GM18498 (cell line): ENCODE measurements around the gene PLXNA1.

Experiments
- ATAC-seq: cut with Tn5 transposase; IDR thresholded peaks from one replicate; pipeline ENCODE4 v1.9.1; 2021; ENCODE audit warnings: mild to moderate bottlenecking, moderate library complexity; ENCODE audit not compliant: unreplicated experiment

Gene PLXNA1

DNA sequence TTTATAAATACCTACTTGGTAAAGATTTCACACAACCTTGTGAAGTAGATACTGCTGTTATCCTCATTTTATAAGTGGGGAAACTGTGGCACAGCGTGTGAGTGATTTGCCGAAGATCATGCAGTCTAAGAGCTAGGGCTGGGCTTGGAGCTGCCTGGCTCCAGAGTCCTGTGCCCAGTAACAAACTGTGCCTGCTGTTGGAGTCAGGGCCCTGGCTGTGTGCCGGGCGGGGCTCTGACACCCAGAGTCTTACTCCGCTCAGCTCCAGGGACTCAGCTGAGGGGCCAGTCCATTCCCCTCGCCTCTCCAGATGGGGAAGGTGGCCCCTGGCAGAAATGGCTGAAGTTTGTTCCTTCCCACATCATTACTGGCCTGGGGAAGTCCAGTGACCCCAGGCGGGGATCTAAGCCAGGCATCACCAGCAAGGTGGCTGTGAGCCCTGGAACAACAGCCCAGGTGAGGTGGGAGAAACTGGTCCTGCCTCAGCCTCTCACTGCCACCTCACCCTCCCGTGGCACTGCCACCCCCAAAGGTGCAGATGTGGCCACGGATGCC lies 17.3 kb upstream of the PLXNA1 start:
- ATAC-seq = no peak

DNA sequence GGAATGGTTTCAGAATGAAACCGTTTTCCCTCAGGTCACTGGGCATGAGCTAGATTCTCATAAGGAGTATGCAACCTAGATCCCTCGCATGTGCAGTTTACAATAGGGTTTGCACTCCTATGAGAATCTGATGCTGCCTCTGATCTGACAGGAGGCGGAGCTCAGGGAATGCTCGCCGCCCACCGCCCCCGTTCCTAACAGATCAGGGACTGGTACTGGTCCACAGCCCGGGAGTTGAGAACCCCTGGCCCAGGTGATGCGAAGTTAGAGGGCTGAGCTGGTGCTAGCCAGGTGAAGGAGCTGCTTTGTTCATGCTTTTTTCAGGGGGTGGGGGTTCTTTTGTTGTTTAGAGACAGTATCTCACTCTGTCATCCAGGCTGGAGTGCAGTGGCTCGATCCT lies 15.5 kb upstream of the PLXNA1 start:
- ATAC-seq = no peak

DNA sequence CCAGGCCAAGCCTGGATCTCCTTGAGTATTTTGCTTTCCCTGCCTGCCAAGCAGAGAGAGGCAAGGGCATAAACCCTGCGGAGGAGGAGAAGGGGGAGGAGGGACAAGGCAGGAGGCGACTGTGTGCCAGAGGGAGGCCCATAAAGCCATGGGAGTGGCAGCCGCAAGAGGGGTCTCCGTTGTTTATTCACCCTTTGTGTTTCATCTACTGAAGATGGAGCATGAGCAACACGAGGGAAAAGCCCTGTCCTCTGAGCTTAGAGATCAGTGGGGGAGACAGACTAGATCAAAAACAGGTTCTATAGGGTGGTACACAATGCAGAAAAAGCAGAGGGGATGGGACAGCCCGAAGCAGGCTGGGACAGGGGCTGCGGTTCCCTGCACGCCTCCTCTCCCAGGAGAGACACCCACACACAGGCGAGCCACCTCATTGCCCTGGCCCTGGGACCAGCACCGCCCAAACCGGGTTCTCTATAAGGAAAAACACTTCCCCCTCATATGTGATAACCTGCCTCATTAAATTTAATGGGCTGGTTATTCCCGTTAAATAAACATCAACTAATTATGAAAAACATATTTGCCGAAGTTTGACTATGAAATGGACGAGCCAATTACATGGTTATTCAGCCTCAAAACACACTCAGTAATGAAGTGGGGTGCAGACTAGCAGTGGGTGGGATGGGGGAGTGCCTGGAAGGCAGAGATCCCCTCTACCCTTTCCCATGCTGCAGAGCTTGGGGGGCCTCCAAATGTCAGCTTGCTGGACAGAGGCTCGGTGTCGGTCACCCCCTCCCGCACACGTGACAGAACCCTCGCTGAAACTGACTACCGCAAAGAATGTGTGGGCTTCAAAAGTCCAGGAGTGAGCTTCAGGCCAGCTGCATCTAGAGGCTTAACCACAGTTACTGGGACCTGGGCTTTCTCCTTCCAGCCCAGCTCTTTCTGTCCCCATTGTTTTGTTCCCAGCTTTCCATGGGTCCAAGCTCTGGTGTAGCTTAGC lies 14.2 kb upstream of the PLXNA1 start:
- no peak for ATAC-seq

DNA sequence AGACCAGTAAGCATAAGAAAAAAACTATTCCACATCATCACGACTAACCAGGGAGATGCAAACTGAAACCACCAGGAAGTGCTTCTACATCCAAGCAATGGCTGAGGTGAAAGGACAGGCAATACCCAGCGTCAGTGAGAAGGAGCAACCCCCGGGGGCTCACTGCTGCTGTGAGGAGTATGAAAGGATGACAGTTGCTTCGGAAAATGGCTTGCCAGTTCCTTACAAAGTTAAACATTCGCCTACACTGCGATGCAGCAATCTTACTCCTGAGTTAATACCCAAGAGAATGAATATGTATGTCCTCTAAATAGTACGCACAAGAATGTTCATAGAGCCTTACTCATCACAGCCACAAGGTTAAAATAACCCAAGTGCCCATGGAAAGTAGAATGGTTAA lies 13.3 kb upstream of the PLXNA1 start:
- no peak for ATAC-seq

DNA sequence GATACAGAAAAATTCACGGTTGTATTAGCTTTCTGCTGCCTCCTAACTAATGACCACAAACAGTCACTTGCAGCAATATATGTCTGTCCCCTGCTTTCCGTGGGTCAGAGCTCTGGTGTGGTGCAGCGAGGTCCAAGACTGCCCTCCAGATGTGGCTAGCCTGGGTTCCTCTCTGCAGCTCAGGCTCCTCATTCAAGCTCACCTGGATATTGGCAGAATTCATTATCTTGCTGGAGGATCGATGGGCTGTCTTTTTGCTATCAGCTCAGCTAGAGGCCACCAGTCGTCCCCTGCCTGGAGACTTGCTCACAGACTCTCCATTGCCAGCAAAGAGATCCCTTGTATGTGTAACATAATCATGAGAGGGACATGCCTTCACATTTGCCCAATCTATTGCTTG lies 12.8 kb upstream of the PLXNA1 start:
- no peak for ATAC-seq

DNA sequence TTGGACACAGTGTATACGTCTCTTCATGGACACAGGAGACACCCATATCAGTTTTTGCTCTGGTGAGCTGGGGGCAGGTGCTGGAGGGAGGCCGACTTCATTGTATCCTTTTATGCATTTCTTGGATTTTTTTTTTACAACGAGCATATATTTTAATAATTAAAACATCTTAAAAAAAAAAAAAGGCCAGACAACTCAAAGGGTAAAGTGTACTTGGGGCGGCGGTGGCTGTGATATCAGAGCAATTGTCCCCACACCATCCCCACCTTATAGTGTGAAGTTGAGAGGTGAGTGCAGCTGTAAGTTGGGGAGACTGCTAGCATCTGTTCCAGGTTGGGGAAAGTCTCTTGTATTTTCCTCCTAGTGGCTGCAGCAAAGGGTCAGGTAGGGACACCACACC lies 12.0 kb upstream of the PLXNA1 start:
- ATAC-seq = no peak

DNA sequence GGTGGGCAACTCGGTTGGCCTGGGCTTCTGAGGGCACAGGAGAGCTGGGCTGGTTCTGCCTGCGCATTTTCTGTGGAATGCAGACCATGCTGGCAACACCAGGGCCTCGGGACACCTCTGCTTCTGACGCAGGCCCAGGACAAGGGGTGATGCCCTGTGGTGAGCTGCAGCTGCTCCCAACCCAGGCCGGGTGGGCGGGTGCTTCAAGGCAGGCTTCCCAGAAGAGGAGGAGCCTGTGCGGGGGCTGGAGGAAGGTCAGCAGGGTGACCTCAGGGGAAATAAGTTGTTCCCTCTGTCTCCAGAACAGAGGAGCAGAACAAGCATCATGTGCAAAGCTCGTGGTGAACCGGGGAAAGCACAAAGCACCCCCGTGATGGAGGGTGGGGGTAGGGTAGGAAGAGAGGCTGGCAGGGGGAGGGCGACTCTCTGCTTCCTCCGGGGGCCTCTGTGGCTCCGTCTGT lies 11.0 kb upstream of the PLXNA1 start:
- no peak for ATAC-seq

DNA sequence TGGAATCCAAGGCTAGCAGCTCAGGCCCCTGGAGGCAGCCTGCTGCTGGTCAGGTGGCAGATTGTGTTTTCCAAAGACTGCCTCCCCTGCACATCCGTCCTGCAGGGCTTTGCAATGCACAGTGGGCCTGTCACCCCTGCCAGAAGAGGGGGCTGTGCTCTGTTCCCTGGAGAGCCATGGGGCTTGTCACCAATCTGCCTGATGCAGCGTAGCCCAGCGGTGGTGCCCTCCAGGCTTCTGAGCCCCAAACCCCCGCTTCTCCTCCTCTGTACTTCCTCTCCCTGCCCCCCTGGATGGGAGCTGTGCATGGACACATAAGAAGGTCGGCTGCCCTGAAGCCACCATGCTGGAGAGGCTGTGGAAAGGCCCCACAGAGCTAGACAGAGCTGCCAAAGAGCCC lies 10.0 kb upstream of the PLXNA1 start:
- no peak for ATAC-seq

DNA sequence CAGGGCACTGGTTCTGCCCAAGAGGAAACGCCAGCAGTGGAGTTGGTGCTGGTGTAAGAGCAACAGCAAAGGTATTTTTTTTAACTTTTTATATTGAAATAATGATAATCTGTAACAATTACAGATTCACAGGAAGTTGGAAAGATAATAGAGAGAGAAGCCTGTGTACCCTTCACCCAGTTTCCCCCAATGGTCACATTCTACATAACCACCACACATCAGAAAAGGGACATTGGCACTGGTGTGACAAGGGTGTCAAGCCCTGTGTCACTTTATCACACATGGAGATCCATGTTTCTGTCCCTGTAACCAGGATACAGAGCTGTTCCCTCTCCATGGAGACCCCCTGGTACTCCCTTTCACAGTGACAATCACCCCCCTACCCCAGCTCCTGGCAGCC lies 9.1 kb upstream of the PLXNA1 start:
- ATAC-seq = no peak

DNA sequence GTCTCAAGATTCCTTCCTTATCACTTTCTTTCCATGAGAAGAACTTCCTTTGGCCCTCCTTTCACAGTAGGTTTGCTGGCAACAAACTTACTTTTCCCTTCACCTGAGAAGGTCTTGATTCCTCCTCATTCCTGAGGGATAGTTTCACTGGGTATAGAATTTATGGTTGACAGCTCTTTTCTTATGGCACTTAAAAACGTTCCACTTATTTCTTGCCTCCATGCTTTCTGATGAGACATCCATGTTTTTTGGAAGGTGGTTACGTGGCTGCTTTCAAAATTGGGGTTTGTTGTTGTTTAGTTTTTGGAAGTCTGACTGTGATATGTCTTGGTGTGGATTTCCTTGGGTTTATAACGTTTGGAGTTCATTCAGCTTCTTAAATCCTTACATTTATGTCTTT lies 8.2 kb upstream of the PLXNA1 start:
- ATAC-seq = no peak

DNA sequence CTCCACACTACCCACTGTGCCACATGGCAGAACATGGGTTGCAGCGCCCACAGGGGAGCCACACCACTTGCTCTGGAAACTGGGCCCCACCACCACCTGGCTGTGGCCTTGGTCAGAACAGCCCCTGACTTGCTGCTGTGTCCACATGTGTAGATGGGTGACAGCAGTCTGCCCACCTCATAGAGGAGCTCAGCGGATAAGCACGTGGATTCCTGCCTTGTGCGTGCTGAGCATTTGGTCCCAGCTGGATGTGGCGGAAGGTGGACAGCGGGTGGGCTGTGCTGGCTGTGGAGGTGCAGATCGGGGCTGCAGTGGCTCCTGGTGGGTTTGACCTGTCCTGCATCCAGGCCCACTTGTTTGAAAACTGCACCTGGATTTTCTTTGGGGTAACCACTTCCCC lies 6.0 kb upstream of the PLXNA1 start:
- ATAC-seq = no peak

DNA sequence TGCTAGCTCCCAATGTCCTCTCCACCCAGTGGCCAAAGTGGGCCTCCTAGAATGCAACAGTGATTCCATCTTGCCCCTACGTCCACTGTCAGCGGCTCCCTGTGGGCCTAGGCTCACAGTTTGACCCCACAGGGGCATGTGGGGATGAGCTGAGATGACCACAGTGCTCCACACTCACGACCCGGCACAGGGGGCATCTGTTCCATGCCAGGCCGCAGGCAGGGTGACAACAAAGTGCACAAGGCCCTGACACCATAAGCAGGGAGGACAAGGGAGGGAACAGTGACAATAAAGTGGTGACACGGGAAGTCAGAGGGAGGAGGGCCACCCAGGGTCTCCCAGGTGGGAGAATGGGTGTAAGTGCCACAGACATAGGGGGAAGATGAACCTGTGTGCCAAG lies 5.1 kb upstream of the PLXNA1 start:
- no peak for ATAC-seq

DNA sequence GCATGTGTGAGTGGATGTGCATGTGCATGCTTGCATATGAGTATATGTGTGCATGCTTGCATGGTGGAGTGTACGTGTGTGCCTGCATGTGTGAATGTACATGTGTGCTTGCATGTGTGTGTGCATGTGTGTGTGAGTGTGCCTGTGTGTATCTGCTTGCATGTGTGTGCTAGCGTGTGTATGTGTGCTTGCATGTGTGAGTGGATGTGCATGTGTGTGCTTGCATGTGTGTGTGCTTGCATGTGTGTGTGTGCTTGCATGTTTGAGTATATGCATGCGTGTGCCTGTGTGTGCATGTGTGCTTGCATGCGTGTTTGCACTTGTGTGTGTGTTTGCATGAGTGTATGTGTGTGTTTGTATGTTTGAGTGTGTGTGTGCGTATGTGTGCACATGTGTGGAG lies 4.6 kb upstream of the PLXNA1 start:
- no peak for ATAC-seq

DNA sequence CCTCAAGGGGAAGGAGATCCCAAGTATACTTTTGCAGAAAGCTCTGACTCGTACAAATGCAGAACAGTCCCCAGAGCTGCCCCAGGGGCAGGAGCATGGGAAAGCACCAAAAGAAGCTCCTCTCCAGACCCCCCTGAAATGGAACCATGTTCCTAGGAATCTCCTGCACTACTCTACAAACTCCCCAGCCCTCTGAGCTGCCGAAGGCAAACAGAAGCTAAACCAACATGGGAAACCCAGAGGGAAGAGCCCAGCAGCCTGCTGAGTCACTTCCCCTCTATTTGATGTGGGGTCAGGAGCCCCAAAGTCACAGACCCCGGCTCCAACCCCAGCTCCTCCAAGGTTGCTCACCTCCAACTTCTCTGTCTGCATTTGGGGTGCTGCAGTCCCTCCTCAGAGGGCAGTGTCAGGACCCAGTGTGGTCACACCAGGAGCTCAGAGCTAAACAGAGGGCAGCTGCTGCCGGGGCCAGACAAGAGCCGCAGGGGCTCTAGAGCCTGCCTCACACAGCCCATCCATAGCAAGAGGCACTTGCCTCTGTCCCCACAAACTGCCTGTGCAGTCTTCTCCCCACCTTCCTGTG lies 3.8 kb upstream of the PLXNA1 start:
- no peak for ATAC-seq

DNA sequence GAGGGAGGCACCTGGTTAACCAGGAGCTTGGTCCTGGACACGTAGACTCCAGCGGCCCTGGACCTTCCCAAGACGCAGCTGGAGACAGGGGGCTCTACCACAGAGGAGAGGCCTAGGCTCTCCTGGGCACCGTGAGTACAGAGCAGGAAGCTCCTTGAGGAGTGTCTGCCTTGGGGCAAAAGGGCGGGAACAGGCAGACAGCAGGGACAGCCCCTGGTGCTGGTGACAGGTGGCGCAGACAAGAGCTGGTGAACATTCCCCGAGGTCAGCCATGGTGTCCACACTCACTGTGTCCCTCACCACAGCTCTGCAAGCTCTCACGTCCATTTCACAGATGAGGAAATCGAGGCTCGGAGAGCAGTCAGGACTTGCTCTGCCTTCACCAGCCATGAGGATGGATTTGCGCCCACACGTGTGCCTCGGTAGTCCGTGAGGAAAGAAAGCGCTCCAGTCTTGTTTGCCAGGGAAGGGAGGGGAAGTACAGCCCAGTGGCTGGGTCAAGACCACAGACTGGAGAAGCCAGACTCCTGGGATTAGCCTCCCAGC lies 2.6 kb upstream of the PLXNA1 start:
- no peak for ATAC-seq

DNA sequence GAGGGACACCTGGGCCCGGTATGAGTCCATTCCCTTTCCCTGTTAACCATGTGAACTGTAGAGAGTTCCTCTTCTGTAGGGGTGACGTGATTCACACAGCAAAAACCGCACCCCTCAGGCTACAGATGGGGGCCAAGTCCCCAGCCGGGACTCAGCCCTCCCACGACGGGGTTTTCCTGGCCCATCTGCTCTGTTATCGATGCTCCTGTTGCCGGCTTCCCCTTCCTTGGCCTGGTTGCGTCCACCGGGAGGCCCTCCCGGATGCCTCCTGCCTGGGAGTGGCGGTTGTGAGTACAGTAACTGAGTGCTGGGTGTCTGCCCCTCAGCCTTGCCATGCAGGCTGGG lies 817 bp upstream of the PLXNA1 start:
- ATAC-seq = peak; percentile 24

DNA sequence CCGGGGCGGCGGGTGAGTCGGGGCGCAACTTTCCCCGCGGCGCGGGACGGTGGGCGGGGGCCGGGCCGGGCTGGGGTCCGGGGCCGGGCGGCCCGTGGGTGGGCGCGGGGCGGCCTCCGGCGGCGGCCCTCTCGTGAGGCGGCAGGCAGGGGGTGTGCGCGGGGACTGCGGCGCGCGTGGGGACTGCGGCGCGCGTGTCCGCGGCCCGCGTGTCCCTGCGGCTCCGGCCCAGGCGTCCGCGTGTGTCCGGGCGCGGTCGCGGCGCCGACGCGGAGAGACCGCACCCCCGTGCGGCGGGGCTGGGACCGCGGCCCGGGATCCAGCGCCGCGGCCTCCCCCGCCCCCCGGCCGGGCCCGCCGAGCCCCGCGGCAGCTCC lies 349 bp downstream of the PLXNA1 start:
- ATAC-seq = peak; percentile 5

DNA sequence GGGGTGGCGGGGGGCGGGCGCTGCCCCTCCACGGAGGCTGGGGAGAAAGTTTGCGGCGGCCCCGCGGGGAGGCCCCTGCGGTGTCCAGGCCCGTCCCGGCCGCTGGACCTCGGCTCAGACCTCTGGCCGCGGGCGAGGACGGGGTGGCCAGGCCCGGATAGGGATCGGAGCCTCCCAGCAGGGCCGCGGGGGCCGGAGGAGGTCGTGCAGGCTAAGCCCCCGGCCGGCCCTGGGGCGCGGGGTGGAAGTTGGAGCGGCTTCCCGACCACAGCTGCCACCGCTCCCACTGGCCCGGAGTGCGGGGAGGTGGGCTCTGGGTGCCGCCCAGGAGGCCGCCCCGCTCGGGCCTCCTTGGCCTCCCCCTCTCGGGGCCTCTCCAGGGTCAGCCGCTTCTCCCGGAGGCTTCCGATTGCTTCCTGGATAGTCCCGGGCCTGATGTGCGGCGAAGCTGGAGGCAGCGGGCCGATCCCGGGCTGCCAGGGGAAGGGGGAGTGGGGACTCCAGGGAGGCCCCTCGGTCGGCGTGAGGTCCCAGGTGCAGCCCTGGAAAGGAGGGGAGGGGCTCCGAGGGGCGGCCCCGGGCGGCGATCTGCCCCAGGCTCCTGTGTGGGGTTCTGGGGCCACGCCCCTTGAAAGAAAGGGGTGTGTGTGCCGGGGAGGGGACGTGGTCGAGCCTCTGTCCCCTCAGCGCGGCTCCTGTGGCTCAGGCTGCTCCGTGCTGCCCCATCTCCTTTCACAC lies 907 bp downstream of the PLXNA1 start:
- peak; percentile 1 for ATAC-seq

DNA sequence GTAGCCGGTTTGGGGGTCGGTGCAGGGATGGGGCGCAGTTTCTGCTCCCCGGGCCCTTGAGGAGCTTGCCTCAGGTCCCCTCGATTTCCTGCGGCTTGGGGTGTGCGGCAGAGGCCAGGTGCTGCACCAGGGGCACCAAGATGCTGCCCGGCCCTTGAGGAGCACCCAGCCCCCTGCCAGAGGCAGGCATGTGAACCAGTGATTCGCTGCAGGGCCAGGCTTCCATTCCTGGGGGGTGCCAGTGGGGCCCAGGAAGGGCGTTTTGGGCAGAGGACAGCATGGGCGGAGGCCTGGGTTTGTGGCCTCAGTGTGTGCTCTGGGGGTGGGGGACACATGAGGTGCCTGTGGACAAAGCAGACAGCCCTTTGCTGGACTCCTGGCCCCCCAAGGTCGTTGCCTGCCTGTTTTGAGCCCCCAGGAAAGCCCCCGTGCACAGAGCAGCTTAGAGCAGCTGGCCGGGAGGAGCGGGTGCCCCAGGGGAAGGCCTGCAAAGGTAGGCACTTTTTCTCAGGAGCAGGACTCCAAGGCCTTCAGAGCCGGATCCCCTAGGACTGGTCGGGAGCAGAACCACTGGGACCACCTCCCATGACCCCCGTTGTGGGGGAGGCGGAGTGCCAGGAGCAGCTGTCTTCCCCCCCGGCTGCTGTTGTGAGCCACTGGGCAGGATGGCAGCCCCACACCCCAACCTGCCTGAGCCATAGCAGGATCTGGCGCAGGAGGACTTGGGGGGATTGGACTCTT lies 1.6 kb downstream of the PLXNA1 start:
- ATAC-seq = no peak

DNA sequence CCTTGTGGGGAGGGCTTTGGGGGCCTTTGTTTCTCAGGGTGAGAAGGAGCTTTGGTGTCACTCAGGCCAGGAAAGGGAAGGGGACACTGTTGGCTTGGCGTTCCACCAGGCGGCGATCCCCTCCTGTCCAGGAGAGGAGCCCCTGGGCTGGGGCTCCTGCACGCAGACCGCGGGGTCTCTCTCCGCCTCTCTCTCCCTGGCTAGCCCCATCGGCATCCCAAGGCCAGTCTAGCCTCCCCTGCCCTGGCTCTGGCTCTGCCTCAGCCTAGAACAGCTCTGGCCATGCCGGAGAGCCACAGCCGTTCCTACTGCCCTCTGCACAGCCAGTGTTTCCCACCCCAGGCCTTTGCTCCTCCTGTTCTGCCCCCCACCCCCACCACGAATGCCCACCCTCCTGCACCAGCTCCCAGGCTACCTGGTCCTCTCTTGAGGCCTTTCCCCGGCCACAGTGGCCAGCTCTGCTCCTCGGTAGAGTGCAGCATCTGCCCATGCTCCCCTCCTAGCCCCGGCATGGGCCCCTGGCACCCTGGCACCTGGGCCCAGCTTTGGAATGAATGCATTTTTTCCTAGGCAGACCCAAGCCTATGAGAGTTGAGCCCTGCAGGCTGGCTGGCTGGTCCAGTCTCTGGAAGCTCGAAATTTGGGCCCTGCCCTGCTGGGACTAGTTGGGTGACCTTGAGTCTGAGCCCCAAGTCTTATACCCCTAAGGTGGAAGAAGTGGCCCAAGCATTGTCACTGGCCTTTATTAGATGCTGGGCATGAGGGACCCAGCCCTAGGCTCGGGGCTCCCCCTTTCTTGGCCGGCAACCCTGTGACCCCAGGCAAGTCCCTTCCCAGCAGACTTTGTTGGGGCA lies 2.4 kb downstream of the PLXNA1 start:
- no peak for ATAC-seq
